Neuronal stem cell (in vitro differentiated cells): ENCODE data around the gene MCCD1.

Experiments
- DNase-seq: peaks from one replicate; pipeline ENCODE4 v3.0.0-alpha.2; 2013; ENCODE audit warnings: low spot score
- H2AFZ ChIP-seq: one replicate; pipeline ENCODE4 v1.6.1; 2013; ENCODE audit warnings: mild to moderate bottlenecking, low read length, inconsistent platforms
- H2AK5ac ChIP-seq: 2 replicates; pipeline ENCODE4 v1.6.1; 2013; ENCODE audit warnings: low read depth, mild to moderate bottlenecking, inconsistent platforms, low read length, moderate library complexity, mixed read lengths
- H2BK120ac ChIP-seq: 2 replicates; pipeline ENCODE4 v1.6.1; 2013; ENCODE audit warnings: low read depth, mild to moderate bottlenecking, inconsistent platforms, low read length, moderate library complexity, mixed read lengths
- H2BK12ac ChIP-seq: one replicate; pipeline ENCODE4 v1.6.1; 2013; ENCODE audit warnings: low read length, inconsistent platforms
- H2BK15ac ChIP-seq: 2 replicates; pipeline ENCODE4 v1.6.1; 2013; ENCODE audit warnings: mild to moderate bottlenecking, low read length, inconsistent platforms, mixed read lengths
- H2BK5ac ChIP-seq: one replicate; pipeline ENCODE4 v1.6.1; 2013; ENCODE audit warnings: inconsistent platforms, mild to moderate bottlenecking, low read length, moderate library complexity
- H3K14ac ChIP-seq: one replicate; pipeline ENCODE4 v1.6.1; 2013; ENCODE audit warnings: low read length, inconsistent platforms
- H3K18ac ChIP-seq: 2 replicates; pipeline ENCODE4 v1.6.1; 2013; ENCODE audit warnings: low read length, inconsistent platforms
- H3K23ac ChIP-seq: 2 replicates; pipeline ENCODE4 v1.6.1; 2013; ENCODE audit warnings: low read depth, mild to moderate bottlenecking, mixed read lengths, low read length, inconsistent platforms; ENCODE audit not compliant: poor library complexity
- H3K27ac ChIP-seq: replicated peaks from 3 replicates; pipeline ENCODE4 v1.5.1; 2013; ENCODE audit warnings: low read length, inconsistent platforms
- H3K27me3 ChIP-seq, 3 experiments: 2 replicates each; pipeline ENCODE4 v1.6.1; 2013; ENCODE audit warnings: low read length in 3 of 3, mild to moderate bottlenecking in 2 of 3, inconsistent platforms in 1 of 3, low read depth in 1 of 3, mixed read lengths in 1 of 3, moderate library complexity in 1 of 3; ENCODE audit not compliant: control insufficient read depth in 3 of 3, insufficient read depth in 3 of 3
- H3K36me3 ChIP-seq, 2 donors: replicated peaks in 1 of 2; 2 replicates each; pipeline ENCODE4 v1.6.1; 2013; ENCODE audit warnings: low read length in 2 of 2; ENCODE audit not compliant: control insufficient read depth in 2 of 2, insufficient read depth in 2 of 2
- H3K4ac ChIP-seq: 2 replicates; pipeline ENCODE4 v1.6.1; 2013; ENCODE audit warnings: inconsistent platforms, mild to moderate bottlenecking, low read length, moderate library complexity
- H3K4me1 ChIP-seq, 2 donors: 1 replicate in 1 of 2; 2 replicates in 1 of 2; pipeline ENCODE4 v1.6.1; 2013; ENCODE audit warnings: low read length in 2 of 2, low read depth in 1 of 2; ENCODE audit not compliant: control insufficient read depth in 2 of 2, insufficient read depth in 1 of 2
- H3K4me2 ChIP-seq: one replicate; pipeline ENCODE4 v1.6.1; 2013; ENCODE audit warnings: mild to moderate bottlenecking, low read length, inconsistent platforms; ENCODE audit not compliant: insufficient read depth, poor library complexity, severe bottlenecking
- H3K4me3 ChIP-seq, 2 donors: 2 replicates each; pipeline ENCODE4 v1.5.1; 2013; ENCODE audit warnings: low read length in 2 of 2, mild to moderate bottlenecking in 2 of 2, inconsistent platforms in 1 of 2, moderate library complexity in 1 of 2
- H3K79me1 ChIP-seq: one replicate; pipeline ENCODE4 v1.6.1; 2013; ENCODE audit warnings: low read depth, mild to moderate bottlenecking, inconsistent platforms, low read length, moderate library complexity
- H3K9ac ChIP-seq: one replicate; pipeline ENCODE4 v1.6.1; 2013; ENCODE audit warnings: mild to moderate bottlenecking, low read depth, low read length, inconsistent platforms; ENCODE audit not compliant: poor library complexity
- H3K9me3 ChIP-seq, 2 donors: replicated peaks in 1 of 2; 2 replicates each; pipeline versions ENCODE3 to v1.6.1; 2013; ENCODE audit warnings: low read length in 2 of 2, mild to moderate bottlenecking in 2 of 2, inconsistent platforms in 1 of 2, low read depth in 1 of 2, mixed read lengths in 1 of 2, moderate library complexity in 1 of 2; ENCODE audit not compliant: control insufficient read depth in 2 of 2, insufficient read depth in 1 of 2
- H4K8ac ChIP-seq: one replicate; pipeline ENCODE4 v1.6.1; 2013; ENCODE audit warnings: low read depth, mild to moderate bottlenecking, inconsistent platforms, low read length, moderate library complexity
- H4K91ac ChIP-seq: one replicate; pipeline ENCODE4 v1.6.1; 2013; ENCODE audit warnings: low read length, low read depth, mild to moderate bottlenecking, inconsistent platforms; ENCODE audit not compliant: poor library complexity
- WGBS, 2 donors: extraction: QIAGEN DNeasy Blood & Tissue Kit; methylation state at CpG; one replicate each; pipeline ENCODE4 v1.1.7; 2013; ENCODE audit warnings: missing lambda C conversion rate in 2 of 2, mixed read lengths in 1 of 2; ENCODE audit not compliant: insufficient read length in 2 of 2, insufficient replicate concordance in 1 of 2; ENCODE audit errors: extremely low coverage in 2 of 2; 5-methylcytosine and 5-hydroxymethylcytosine counted together

The MCCD1 gene

GRCh38 chr6:31557443-31558317 lies 28.9 kb downstream of the MCCD1 start:
- Histone ChIP-seq H3K79me1 (peaks cover 6% of the 10 kb centered on the region), H3K27me3 (no peaks in the 10 kb centered on the region), H3K4ac (no peak overlapping the region), H3K4me3 (no peak overlapping the region), H3K36me3 (peaks cover 37 to 75% of the 10 kb centered on the region in 2 donors), H4K91ac (no peak overlapping the region), H3K4me1 (peaks cover 0 to 7% of the 10 kb centered on the region in 2 donors), H3K18ac (no peak overlapping the region), H3K9ac (no peak overlapping the region), H2AFZ (no peak overlapping the region), H2BK5ac (no peak overlapping the region), H2BK12ac (no peak overlapping the region), H2AK5ac (no peak overlapping the region), H2BK120ac (no peak overlapping the region), H3K9me3 (no peaks in the 10 kb centered on the region), H3K27ac (no peak overlapping the region), H2BK15ac (no peak overlapping the region), H3K4me2 (no peak overlapping the region), H4K8ac (no peak overlapping the region), H3K14ac (no peak overlapping the region), H3K23ac (peak overlapping the region; percentile 73)
- no peak for DNase-seq
- WGBS, 2 donors: no CpG with 5 or more reads among the region's 24 CpGs

GRCh38 chr6:31558318-31558625 lies 29.5 kb downstream of the MCCD1 start:
- WGBS, 2 donors: no CpG with 5 or more reads among the region's 8 CpGs
- no peak overlapping the region for H2BK15ac ChIP-seq
- no peak overlapping the region for H2AFZ ChIP-seq
- no peak overlapping the region for H3K14ac ChIP-seq
- H3K9ac ChIP-seq: no peak overlapping the region
- no peak overlapping the region for H2AK5ac ChIP-seq
- no peak overlapping the region for H4K8ac ChIP-seq
- peaks cover 37 to 72% of the 10 kb centered on the region in 2 donors for H3K36me3 ChIP-seq
- no peak overlapping the region for H3K27ac ChIP-seq
- H3K23ac ChIP-seq: peak overlapping the region; percentile 73
- H3K4ac ChIP-seq: no peak overlapping the region
- no peaks in the 10 kb centered on the region for H3K9me3 ChIP-seq
- H3K18ac ChIP-seq: no peak overlapping the region
- H3K4me2 ChIP-seq: no peak overlapping the region
- no peak for DNase-seq
- H3K79me1 ChIP-seq: peaks cover 6% of the 10 kb centered on the region
- no peak overlapping the region for H2BK12ac ChIP-seq
- peaks cover 0 to 7% of the 10 kb centered on the region in 2 donors for H3K4me1 ChIP-seq
- no peak overlapping the region for H4K91ac ChIP-seq
- H3K27me3 ChIP-seq: no peaks in the 10 kb centered on the region
- no peak overlapping the region for H2BK120ac ChIP-seq
- no peak overlapping the region for H3K4me3 ChIP-seq
- H2BK5ac ChIP-seq: no peak overlapping the region

GRCh38 chr6:31558631-31559500 lies 30.1 kb downstream of the MCCD1 start:
- peaks cover 37 to 66% of the 10 kb centered on the region in 2 donors for H3K36me3 ChIP-seq
- no peak overlapping the region for H4K91ac ChIP-seq
- DNase-seq: no peak
- H2BK120ac ChIP-seq: no peak overlapping the region
- H2BK12ac ChIP-seq: no peak overlapping the region
- peaks cover 6% of the 10 kb centered on the region for H3K79me1 ChIP-seq
- H2BK15ac ChIP-seq: no peak overlapping the region
- no peaks in the 10 kb centered on the region for H3K27me3 ChIP-seq
- H3K4me2 ChIP-seq: no peak overlapping the region
- no peak overlapping the region for H3K4ac ChIP-seq
- no peak overlapping the region for H3K27ac ChIP-seq
- no peak overlapping the region for H3K18ac ChIP-seq
- WGBS, 2 donors: no CpG with 5 or more reads among the region's 14 CpGs
- no peak overlapping the region for H3K9ac ChIP-seq
- H3K4me1 ChIP-seq: peaks cover 0 to 7% of the 10 kb centered on the region in 2 donors
- H2AK5ac ChIP-seq: no peak overlapping the region
- H3K23ac ChIP-seq: peak overlapping the region; percentile 43
- H3K14ac ChIP-seq: no peak overlapping the region
- no peak overlapping the region for H2AFZ ChIP-seq
- no peaks in the 10 kb centered on the region for H3K9me3 ChIP-seq
- H2BK5ac ChIP-seq: no peak overlapping the region
- H4K8ac ChIP-seq: no peak overlapping the region
- no peak overlapping the region for H3K4me3 ChIP-seq

- no peak overlapping the region for H3K4ac ChIP-seq
- H2BK120ac ChIP-seq: no peak overlapping the region
- no peak for DNase-seq
- H2BK5ac ChIP-seq: no peak overlapping the region
- H4K91ac ChIP-seq: no peak overlapping the region
- peaks cover 0 to 7% of the 10 kb centered on the region in 2 donors for H3K4me1 ChIP-seq
- no peak overlapping the region for H2BK15ac ChIP-seq
- no peak overlapping the region for H2BK12ac ChIP-seq
- WGBS, 2 donors: no CpG with 5 or more reads among the region's 4 CpGs
- H3K23ac ChIP-seq: peak overlapping the region; percentile 43
- peaks cover 6% of the 10 kb centered on the region for H3K79me1 ChIP-seq
- H3K9me3 ChIP-seq: no peaks in the 10 kb centered on the region
- no peak overlapping the region for H3K14ac ChIP-seq
- no peak overlapping the region for H4K8ac ChIP-seq
- H3K27me3 ChIP-seq: no peaks in the 10 kb centered on the region
- no peak overlapping the region for H3K4me3 ChIP-seq
- H3K36me3 ChIP-seq: peaks cover 35 to 59% of the 10 kb centered on the region in 2 donors
- H2AK5ac ChIP-seq: no peak overlapping the region
- H3K27ac ChIP-seq: no peak overlapping the region
- H2AFZ ChIP-seq: no peak overlapping the region
- H3K18ac ChIP-seq: no peak overlapping the region
- no peak overlapping the region for H3K9ac ChIP-seq
- H3K4me2 ChIP-seq: no peak overlapping the region
Measured at GRCh38 chr6:31559606-31559957, 30.8 kb downstream of the MCCD1 start.
